SJSA1 (cell line): ENCODE results near the gene KCNA10. TPM values are rescaled to one million over a fixed set of nuclear protein-coding genes. Genes with fewer than 3 reads are reported as not detected.

Source experiments
- DNase-seq, 2 experiments: peaks; one replicate each; pipeline ENCODE4 v3.0.0-alpha.2; 2015 to 2020; ENCODE audit warnings: low spot score in 2 of 2, low read depth in 1 of 2
- H3K27ac ChIP-seq: fragments of 250-450 bp; sonication (Bioruptor Pico); 2 replicates; pipeline ENCODE4 v1.5.1; 2020; ENCODE audit warnings: mild to moderate bottlenecking, moderate library complexity
- H3K27me3 ChIP-seq: fragments of 250-450 bp; sonication (Bioruptor Pico); replicated peaks from 2 replicates; pipeline ENCODE4 v1.5.1; 2020; ENCODE audit warnings: mild to moderate bottlenecking, moderate library complexity
- H3K36me3 ChIP-seq: fragments of 250-450 bp; sonication (Bioruptor Pico); 2 replicates; pipeline ENCODE4 v1.5.1; 2020; ENCODE audit warnings: mild to moderate bottlenecking
- H3K4me1 ChIP-seq: fragments of 250-450 bp; sonication (Bioruptor Pico); replicated peaks from 2 replicates; pipeline ENCODE4 v1.6.1; 2021; ENCODE audit warnings: mild to moderate bottlenecking
- H3K4me3 ChIP-seq: fragments of 250-450 bp; sonication (Bioruptor Pico); 2 replicates; pipeline ENCODE4 v1.5.1; 2020; ENCODE audit warnings: mild to moderate bottlenecking
- H3K9me3 ChIP-seq: fragments of 250-450 bp; sonication (Bioruptor Pico); replicated peaks from 2 replicates; pipeline ENCODE4 v1.5.1; 2020; ENCODE audit warnings: mild to moderate bottlenecking
- total RNA-seq: library from RNA; depleted of rRNA; stranded (reverse); fragments of >200 nt; shearing (Covaris generic); gene quantifications from 2 replicates; pipeline ENCODE4 v1.2.3, GENCODE V29; 2014

Gene KCNA10
- total RNA-seq, 1 experiment from 2014 or later, result not detected

GRCh38 chr1:110504226-110504625, 14.7 kb downstream of the KCNA10 start:
- Histone ChIP-seq H3K27ac (no peak overlapping the region), H3K9me3 (no peaks in the 10 kb centered on the region), H3K4me1 (no peaks in the 10 kb centered on the region), H3K27me3 (peaks cover 36% of the 10 kb centered on the region), H3K36me3 (no peaks in the 10 kb centered on the region), H3K4me3 (no peak overlapping the region)
- DNase-seq, result no peak

- no peak overlapping the region for H3K27ac ChIP-seq
- H3K4me3 ChIP-seq, result no peak overlapping the region
- H3K9me3 ChIP-seq, result no peaks in the 10 kb centered on the region
- H3K27me3 ChIP-seq, result peaks cover 36% of the 10 kb centered on the region
- no peaks in the 10 kb centered on the region for H3K36me3 ChIP-seq
- no peaks in the 10 kb centered on the region for H3K4me1 ChIP-seq
- no peak for DNase-seq
Measured at GRCh38 chr1:110503471-110503870, 15.5 kb downstream of the KCNA10 start.

GRCh38 chr1:110502402-110503151, 16.4 kb downstream of the KCNA10 start:
- Histone ChIP-seq H3K36me3 (no peaks in the 10 kb centered on the region), H3K4me1 (no peaks in the 10 kb centered on the region), H3K9me3 (no peaks in the 10 kb centered on the region), H3K27ac (no peak overlapping the region), H3K27me3 (peaks cover 34% of the 10 kb centered on the region), H3K4me3 (no peak overlapping the region)
- DNase-seq, result no peak

- peaks cover 25% of the 10 kb centered on the region for H3K27me3 ChIP-seq
- no peak for DNase-seq
- H3K9me3 ChIP-seq, result no peaks in the 10 kb centered on the region
- no peaks in the 10 kb centered on the region for H3K4me1 ChIP-seq
- H3K27ac ChIP-seq, result no peak overlapping the region
- no peaks in the 10 kb centered on the region for H3K36me3 ChIP-seq
- no peak overlapping the region for H3K4me3 ChIP-seq
Measured at GRCh38 chr1:110501488-110502132, 17.4 kb downstream of the KCNA10 start.

- no peak for DNase-seq
- H3K27me3 ChIP-seq, result peaks cover 20% of the 10 kb centered on the region
- H3K4me3 ChIP-seq, result no peak overlapping the region
- no peaks in the 10 kb centered on the region for H3K9me3 ChIP-seq
- no peak overlapping the region for H3K27ac ChIP-seq
- no peaks in the 10 kb centered on the region for H3K4me1 ChIP-seq
- no peaks in the 10 kb centered on the region for H3K36me3 ChIP-seq
Measured at GRCh38 chr1:110498270-110498669, 20.7 kb downstream of the KCNA10 start.

- no peaks in the 10 kb centered on the region for H3K9me3 ChIP-seq
- H3K27me3 ChIP-seq, result peaks cover 2% of the 10 kb centered on the region; the same call in 1 of the 2 replicates
- H3K4me1 ChIP-seq, result no peaks in the 10 kb centered on the region
- no peak overlapping the region for H3K27ac ChIP-seq
- no peaks in the 10 kb centered on the region for H3K36me3 ChIP-seq
- peak; percentile 55 to 74 for DNase-seq
- H3K4me3 ChIP-seq, result no peak overlapping the region
Measured at GRCh38 chr1:110495926-110496600, 22.9 kb downstream of the KCNA10 start.

GRCh38 chr1:110494522-110495406, 24.2 kb downstream of the KCNA10 start:
- Histone ChIP-seq H3K27ac (no peak overlapping the region), H3K36me3 (no peaks in the 10 kb centered on the region), H3K4me3 (no peak overlapping the region), H3K4me1 (no peaks in the 10 kb centered on the region), H3K27me3 (no peaks in the 10 kb centered on the region; the same call in 1 of the 2 replicates), H3K9me3 (no peaks in the 10 kb centered on the region)
- no peak for DNase-seq

- no peaks in the 10 kb centered on the region; the same call in 1 of the 2 replicates for H3K27me3 ChIP-seq
- no peaks in the 10 kb centered on the region for H3K9me3 ChIP-seq
- DNase-seq, result no peak
- H3K4me3 ChIP-seq, result no peak overlapping the region
- H3K4me1 ChIP-seq, result no peaks in the 10 kb centered on the region
- H3K36me3 ChIP-seq, result no peaks in the 10 kb centered on the region
- H3K27ac ChIP-seq, result no peak overlapping the region
Measured at GRCh38 chr1:110494036-110494435, 24.9 kb downstream of the KCNA10 start.

GRCh38 chr1:110493059-110493699, 25.8 kb downstream of the KCNA10 start:
- no peak overlapping the region for H3K27ac ChIP-seq
- no peaks in the 10 kb centered on the region for H3K36me3 ChIP-seq
- no peak overlapping the region for H3K4me3 ChIP-seq
- DNase-seq, result no peak
- H3K4me1 ChIP-seq, result no peaks in the 10 kb centered on the region
- H3K9me3 ChIP-seq, result no peaks in the 10 kb centered on the region
- H3K27me3 ChIP-seq, result no peaks in the 10 kb centered on the region; the same call in 1 of the 2 replicates

GRCh38 chr1:110492573-110492972, 26.4 kb downstream of the KCNA10 start:
- no peak overlapping the region for H3K27ac ChIP-seq
- H3K9me3 ChIP-seq, result no peaks in the 10 kb centered on the region
- DNase-seq, result no peak
- H3K27me3 ChIP-seq, result no peaks in the 10 kb centered on the region
- no peaks in the 10 kb centered on the region for H3K4me1 ChIP-seq
- no peak overlapping the region for H3K4me3 ChIP-seq
- H3K36me3 ChIP-seq, result no peaks in the 10 kb centered on the region

- no peaks in the 10 kb centered on the region for H3K36me3 ChIP-seq
- H3K4me3 ChIP-seq, result no peak overlapping the region
- no peaks in the 10 kb centered on the region for H3K27me3 ChIP-seq
- H3K27ac ChIP-seq, result no peak overlapping the region
- H3K4me1 ChIP-seq, result no peaks in the 10 kb centered on the region
- H3K9me3 ChIP-seq, result no peaks in the 10 kb centered on the region
- no peak for DNase-seq
Measured at GRCh38 chr1:110490791-110491451, 28.1 kb downstream of the KCNA10 start.

- Histone ChIP-seq H3K27me3 (no peaks in the 10 kb centered on the region), H3K4me1 (no peaks in the 10 kb centered on the region), H3K4me3 (no peak overlapping the region), H3K36me3 (no peaks in the 10 kb centered on the region), H3K9me3 (no peaks in the 10 kb centered on the region), H3K27ac (no peak overlapping the region)
- no peak for DNase-seq
Measured at GRCh38 chr1:110489973-110490542, 28.9 kb downstream of the KCNA10 start.
